Kidney (tissue), 14 donors: ENCODE results near the gene USP19. TPM values are rescaled to one million over a fixed set of nuclear protein-coding genes. Genes with fewer than 3 reads are reported as not detected.

Experiments used
- DNase-seq, 5 donors: peaks; one replicate each; pipeline ENCODE4 v3.0.0-alpha.2; 2013 to 2020
- FAIRE-seq: peaks from 2 replicates; lab custom pipeline; 2012; peaks lifted over from hg19 to GRCh38; lab: Jason Lieb, UNC
- H3K27ac ChIP-seq, 2 donors: one replicate each; pipeline ENCODE4 v1.7.0; 2013; ENCODE audit warnings: low read depth in 2 of 2, low read length in 2 of 2, inconsistent platforms in 1 of 2
- H3K27me3 ChIP-seq: one replicate; pipeline ENCODE4 v1.7.1; 2013; ENCODE audit warnings: low read length, inconsistent platforms; ENCODE audit not compliant: control insufficient read depth, insufficient read depth
- H3K36me3 ChIP-seq, 3 donors: one replicate each; pipeline versions ENCODE4 v1.7.0 to v1.7.1; 2013; ENCODE audit warnings: low read length in 3 of 3, control low read depth in 1 of 3, inconsistent platforms in 1 of 3; ENCODE audit not compliant: insufficient read depth in 3 of 3, control insufficient read depth in 2 of 3
- H3K4me1 ChIP-seq, 3 donors: one replicate each; pipeline versions ENCODE4 v1.7.0 to v1.7.1; 2013; ENCODE audit warnings: low read length in 3 of 3, inconsistent platforms in 1 of 3, low read depth in 1 of 3; ENCODE audit not compliant: control insufficient read depth in 2 of 3, insufficient read depth in 2 of 3
- H3K4me3 ChIP-seq, 3 donors: one replicate each; pipeline versions ENCODE4 v1.7.0 to v1.8.1; 2013; ENCODE audit warnings: low read length in 3 of 3, control low read depth in 1 of 3, inconsistent platforms in 1 of 3
- H3K9ac ChIP-seq, 3 donors: one replicate each; pipeline versions ENCODE4 v1.7.0 to v1.7.1; 2013; ENCODE audit warnings: low read length in 3 of 3, control low read depth in 1 of 3, inconsistent platforms in 1 of 3
- H3K9me3 ChIP-seq, 3 donors: one replicate each; pipeline versions ENCODE4 v1.7.0 to v1.7.1; 2013; ENCODE audit warnings: low read length in 3 of 3, control low read depth in 1 of 3, inconsistent platforms in 1 of 3; ENCODE audit not compliant: control insufficient read depth in 2 of 3, insufficient read depth in 1 of 3
- CTCF ChIP-seq: IDR thresholded peaks from 3 replicates; pipeline ENCODE4 v1.5.1; 2012; ENCODE audit warnings: mild to moderate bottlenecking, moderate library complexity, borderline replicate concordance; ENCODE audit not compliant: insufficient read depth; ENCODE audit errors: extremely low read depth
- intact Hi-C: fragments of 100-400 bp; cut with DNase I; formaldehyde crosslinking; loops from one replicate; pipeline ENCODE4 v1.11.1; 2022
- polyA plus RNA-seq: library from polyadenylated mRNA; stranded (reverse); fragments of 350-450 nt; fragmentation: Illumina TruSeq; extraction: RNeasy Lipid Tissue Mini Kit (QIAGEN cat#74804); gene quantifications from one replicate; pipeline ENCODE4 v1.2.3, GENCODE V29; 2014; ENCODE audit warnings: low read depth, low replicate concordance; ENCODE audit not compliant: insufficient read depth
- total RNA-seq: library from RNA; stranded (reverse); fragmentation: NEBNext Ultra II Directional; extraction: Animal tissue kit (Norgen Biotek cat#: 25700); gene quantifications from one replicate; pipeline ENCODE4 v1.2.1, GENCODE V29; 2021
- donor health status: control.
- donor health status: control.
- donor health status: control.
- donor health status: control.
- donor health status: control.
- donor health status: DM: yes; HTN: yes; CAD: no.
- donor health status: Normal renal cell carcinoma (clear cell type).

USP19 gene
- total and polyA plus RNA-seq, 2 donors from 2014 or later, result 29.3 to 67.2 TPM

DNA sequence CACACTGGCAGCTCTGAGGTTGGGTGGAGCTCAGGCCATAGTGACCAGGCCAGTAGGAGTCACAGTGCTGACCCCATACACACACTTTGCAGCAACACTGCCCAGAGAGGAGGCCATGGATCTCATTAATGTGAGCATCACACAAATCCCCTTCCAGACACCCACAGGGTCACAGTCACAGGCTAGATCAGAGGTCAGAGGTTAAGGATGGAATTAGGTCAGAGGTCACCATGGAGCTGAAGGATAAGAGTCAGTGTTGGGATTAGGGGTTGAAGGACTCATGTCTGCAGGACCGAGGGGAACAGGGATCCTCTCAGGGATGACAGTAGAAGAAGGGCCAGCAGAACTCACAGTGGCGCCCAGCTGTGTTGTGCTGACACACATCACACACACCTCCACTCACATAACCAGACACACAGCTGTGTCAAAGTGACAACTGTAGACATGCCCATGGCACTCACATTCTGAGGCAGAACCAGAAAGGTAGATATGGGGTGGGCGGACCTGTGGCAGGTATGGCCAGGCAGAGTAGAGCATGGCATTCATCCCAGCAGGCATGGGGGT lies 32.8 kb upstream of the USP19 start:
- no peak for DNase-seq
- no peak for FAIRE-seq
- TF ChIP-seq CTCF, result no peak
- Histone ChIP-seq H3K9ac (no peak overlapping the region), H3K4me1 (no peaks in the 10 kb centered on the region), H3K9me3 (no peaks in the 10 kb centered on the region), H3K36me3 (no peaks in the 10 kb centered on the region), H3K27me3 (no peaks in the 10 kb centered on the region), H3K27ac (no peak overlapping the region), H3K4me3 (no peak overlapping the region)
- intact Hi-C loops, result no loop called here

DNA sequence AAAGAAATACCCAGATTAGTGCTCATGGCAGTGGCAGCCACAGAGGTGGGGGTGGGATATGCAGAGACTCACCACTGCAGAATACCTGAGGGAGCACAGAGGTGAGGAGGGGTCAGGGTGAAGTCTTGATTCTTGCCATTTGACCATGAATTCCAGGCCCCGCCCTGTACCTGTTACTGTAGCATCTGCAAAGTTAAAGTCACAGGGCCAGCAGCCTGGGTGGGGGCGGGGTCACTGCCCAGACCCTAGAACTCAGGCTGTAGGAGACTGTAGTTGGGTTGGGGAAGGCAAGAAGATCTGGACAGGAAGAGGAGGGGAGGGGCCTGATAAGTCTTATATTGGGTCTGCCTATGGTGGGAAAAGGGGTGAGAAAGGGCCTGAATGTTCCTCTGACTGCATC lies 31.0 kb upstream of the USP19 start:
- Histone ChIP-seq H3K27ac (no peak overlapping the region), H3K9ac (no peak overlapping the region), H3K4me3 (no peak overlapping the region), H3K36me3 (no peaks in the 10 kb centered on the region), H3K27me3 (no peaks in the 10 kb centered on the region), H3K4me1 (no peaks in the 10 kb centered on the region), H3K9me3 (no peaks in the 10 kb centered on the region)
- no peak for TF ChIP-seq CTCF
- intact Hi-C loops, result no loop called here
- FAIRE-seq (no peak), DNase-seq (no peak)

DNA sequence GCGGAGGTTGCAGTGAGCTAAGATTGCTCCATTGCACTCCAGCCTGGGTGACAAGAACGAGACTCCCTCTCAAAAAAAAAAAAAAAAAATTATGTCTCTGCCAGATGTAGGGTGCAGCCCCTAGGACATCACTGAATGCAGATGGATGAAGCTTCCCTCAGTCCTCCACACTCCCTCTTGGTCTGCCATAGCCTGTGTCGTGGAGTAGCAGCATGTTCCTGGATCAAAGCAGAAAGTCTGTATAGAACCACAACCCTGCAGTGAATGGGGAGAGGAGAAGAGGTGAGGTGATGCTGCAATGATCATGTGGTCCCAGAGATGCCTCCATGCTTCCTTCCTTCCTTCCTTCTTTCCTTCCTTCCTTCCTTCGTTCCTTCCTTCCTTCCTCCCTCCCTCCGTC lies 27.5 kb upstream of the USP19 start:
- no peak for DNase-seq
- FAIRE-seq, result no peak
- intact Hi-C loops, result no loop called here

More for the DNA sequence above, 27.5 kb upstream of the USP19 start:
- TF ChIP-seq CTCF, result no peak
- Histone ChIP-seq H3K9ac (no peak overlapping the region), H3K27ac (no peak overlapping the region), H3K4me3 (no peak overlapping the region), H3K36me3 (no peaks in the 10 kb centered on the region), H3K27me3 (no peaks in the 10 kb centered on the region), H3K4me1 (no peaks in the 10 kb centered on the region), H3K9me3 (no peaks in the 10 kb centered on the region)
